SW480 (cell line): ENCODE measurements around the gene ATP2A1.
"Not testable (repeated sequence)": the region's sequence is repeated elsewhere in the genome, so short reads cannot be mapped to it uniquely, and the experiment has no call there.

Experiments used
- DNase-seq: peaks from one replicate; pipeline ENCODE4 v3.0.0-alpha.2; 2016; ENCODE audit warnings: low spot score

The ATP2A1 gene

DNA sequence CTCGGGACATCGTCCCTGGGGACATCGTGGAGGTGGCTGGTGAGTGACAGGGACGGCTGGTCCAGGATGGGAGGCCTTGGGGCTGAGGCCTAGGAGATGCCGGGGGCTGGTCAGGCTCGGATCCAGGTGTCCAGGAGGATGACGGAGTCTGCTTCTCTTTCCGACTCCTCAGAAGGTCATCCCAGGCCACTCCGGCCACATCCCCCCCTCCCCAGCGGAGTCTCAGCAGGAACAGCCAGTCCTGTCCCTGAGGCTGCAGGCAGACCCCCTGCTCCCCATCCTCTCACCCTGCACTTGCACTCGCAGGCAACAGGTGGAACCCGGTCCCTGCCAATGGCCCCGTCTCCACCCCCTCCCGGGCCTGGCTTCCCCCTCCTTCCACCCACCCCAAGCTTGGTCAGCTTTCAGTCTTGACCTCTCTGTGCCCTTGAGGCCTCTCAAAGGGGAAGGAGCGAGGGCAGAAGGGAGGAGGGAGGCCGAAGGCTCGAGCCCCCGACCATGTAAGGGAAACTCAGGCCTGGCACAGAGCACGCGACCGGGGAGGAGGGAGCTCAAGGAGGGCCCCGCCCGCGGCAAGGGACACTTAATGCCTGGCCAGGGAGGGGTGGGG, 4.4 kb downstream of the ATP2A1 start:
- no peak for DNase-seq

- DNase-seq: no peak
Observed at GRCh38 chr16:28883221-28883996, 5.1 kb downstream of the ATP2A1 start.

DNA sequence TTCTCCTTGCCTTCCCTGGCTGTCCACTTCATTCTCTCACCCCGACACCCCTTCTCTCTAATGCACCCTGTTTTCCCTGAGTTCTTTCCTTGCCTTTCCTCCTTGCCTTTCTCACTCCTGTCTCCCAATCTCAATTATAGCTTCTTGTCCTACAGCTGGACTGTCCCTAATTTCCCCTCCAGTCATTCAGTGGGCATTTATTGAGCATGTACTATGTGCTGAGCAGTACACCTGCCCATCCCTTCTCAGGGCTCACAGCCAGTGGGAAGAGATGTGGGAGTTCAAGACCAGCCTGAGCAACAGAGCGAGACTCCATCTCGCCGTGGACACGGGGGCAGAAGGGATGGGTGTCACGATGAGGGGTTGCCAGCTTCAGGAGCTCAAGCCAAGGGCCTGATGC, 5.8 kb downstream of the ATP2A1 start:
- no peak for DNase-seq

- DNase-seq: no peak
Observed at GRCh38 chr16:28886945-28887344, 8.7 kb downstream of the ATP2A1 start.

GRCh38 chr16:28890355-28890754, 12.1 kb downstream of the ATP2A1 start:
- DNase-seq: not testable (repeated sequence)

- DNase-seq: no peak
Observed at GRCh38 chr16:28891964-28892890, 13.9 kb downstream of the ATP2A1 start.

- DNase-seq: no peak
Observed at GRCh38 chr16:28893291-28893690, 15.0 kb downstream of the ATP2A1 start.

DNA sequence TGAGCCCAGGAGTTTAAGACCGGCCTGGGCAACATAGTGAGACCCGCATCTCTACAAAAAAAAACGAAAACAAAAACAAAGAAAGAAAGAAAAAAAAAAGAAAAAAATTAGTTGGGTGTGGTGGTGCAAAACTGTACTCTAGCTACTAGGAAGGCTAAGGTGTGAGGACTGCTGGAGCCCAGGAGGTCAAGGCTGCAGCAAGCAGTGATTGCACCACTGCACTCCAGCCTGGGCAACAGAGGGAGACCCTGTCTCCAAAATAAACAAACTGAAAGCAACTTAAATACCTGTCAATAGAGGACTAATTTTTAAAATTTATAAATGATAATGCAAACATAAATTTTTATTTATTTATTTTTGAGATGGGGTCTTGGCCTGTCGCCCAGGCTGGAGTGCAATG, 17.3 kb downstream of the ATP2A1 start:
- no peak for DNase-seq

GRCh38 chr16:28897826-28898225, 19.5 kb downstream of the ATP2A1 start:
- no peak for DNase-seq

- no peak for DNase-seq
Observed at GRCh38 chr16:28898266-28898665, 20.0 kb downstream of the ATP2A1 start.

GRCh38 chr16:28898942-28899341, 20.7 kb downstream of the ATP2A1 start:
- no peak for DNase-seq

GRCh38 chr16:28899882-28900590, 21.7 kb downstream of the ATP2A1 start:
- no peak for DNase-seq

GRCh38 chr16:28900601-28901000, 22.3 kb downstream of the ATP2A1 start:
- no peak for DNase-seq

DNA sequence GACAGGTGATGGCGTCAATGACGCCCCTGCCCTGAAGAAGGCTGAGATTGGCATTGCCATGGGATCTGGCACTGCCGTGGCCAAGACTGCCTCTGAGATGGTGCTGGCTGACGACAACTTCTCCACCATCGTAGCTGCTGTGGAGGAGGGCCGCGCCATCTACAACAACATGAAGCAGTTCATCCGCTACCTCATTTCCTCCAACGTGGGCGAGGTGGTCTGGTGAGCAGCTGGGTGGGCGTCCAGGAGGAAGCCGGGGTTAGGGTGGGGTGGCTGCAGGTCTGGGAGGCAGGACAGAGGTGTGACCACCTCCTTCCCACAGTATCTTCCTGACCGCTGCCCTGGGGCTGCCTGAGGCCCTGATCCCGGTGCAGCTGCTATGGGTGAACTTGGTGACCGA, 23.6 kb downstream of the ATP2A1 start:
- DNase-seq: no peak

DNA sequence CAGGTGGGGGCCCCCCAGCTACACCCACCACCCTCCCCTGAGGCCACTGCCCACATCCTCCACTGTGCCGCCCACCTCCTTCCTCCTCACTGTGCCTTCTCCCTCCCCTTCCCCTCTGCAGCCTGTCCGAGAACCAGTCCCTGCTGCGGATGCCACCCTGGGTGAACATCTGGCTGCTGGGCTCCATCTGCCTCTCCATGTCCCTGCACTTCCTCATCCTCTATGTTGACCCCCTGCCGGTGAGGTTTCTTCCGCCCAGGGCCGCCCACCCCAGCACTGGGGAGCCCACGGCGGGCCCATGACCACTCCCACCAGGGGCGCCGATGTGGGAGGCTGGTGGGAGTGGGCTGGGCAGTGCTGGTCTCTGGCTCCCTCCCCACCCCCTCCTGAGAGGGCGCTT, 24.6 kb downstream of the ATP2A1 start:
- DNase-seq: no peak

DNA sequence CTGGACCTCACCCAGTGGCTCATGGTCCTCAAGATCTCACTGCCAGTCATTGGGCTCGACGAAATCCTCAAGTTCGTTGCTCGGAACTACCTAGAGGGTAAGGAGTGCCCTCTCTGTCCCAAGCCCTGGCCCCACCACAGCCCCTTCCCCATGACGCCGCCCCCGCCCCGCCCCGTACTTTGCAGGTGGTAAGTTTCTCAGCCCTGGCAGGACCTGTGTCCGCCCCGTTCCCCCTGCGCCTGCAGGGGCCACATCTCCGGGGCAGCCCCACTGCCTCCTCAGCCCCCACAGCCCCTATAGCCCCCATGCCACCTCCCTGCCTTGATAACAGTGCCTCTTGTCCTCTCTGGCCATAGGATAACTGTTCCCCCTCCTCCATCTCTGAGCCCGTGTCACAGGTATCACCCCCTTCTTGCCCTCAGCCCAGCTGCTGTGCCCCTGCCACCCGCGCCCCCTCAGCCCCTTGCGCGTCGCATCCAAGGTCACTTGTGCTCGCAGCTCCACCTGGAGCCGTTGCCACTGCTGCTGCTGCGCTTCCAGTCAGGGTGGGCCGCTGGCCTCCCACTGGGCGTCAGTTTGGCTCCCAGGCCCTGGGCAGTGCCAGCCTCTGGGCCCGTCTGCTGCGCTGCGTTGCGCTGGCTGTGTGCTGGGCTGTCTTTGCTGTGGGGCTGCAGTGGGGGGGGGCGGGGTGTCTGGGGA, 25.2 kb downstream of the ATP2A1 start:
- DNase-seq: no peak

- DNase-seq: no peak
Observed at GRCh38 chr16:28904363-28904762, 26.1 kb downstream of the ATP2A1 start.

GRCh38 chr16:28904828-28905227, 26.5 kb downstream of the ATP2A1 start:
- DNase-seq: no peak

DNA sequence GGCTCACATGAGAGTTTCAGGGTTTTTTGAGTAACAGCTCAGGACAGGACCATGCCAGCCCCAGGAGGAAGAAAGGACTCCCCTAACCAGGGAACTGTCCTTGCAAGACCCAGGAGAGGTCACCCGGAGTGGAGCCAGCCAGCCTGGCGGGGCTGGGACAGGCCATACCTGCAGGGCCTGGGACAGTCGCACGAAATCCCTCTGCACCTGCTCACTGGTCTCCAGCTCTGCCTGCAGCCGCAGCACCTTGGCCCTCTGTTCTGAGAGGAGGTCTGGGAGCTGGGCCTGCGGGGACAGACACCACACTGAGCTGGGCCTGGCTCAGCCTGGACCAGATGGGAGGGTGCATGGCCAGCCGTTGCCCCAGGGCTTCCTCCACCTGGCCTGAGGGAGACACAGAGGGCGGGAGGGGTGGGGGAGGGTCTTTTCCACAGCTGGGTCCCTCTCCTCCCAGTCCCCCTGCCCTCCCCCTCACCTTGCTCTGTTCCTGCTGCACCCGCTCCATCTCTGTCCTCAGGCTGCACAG, 27.0 kb downstream of the ATP2A1 start:
- DNase-seq: no peak

DNA sequence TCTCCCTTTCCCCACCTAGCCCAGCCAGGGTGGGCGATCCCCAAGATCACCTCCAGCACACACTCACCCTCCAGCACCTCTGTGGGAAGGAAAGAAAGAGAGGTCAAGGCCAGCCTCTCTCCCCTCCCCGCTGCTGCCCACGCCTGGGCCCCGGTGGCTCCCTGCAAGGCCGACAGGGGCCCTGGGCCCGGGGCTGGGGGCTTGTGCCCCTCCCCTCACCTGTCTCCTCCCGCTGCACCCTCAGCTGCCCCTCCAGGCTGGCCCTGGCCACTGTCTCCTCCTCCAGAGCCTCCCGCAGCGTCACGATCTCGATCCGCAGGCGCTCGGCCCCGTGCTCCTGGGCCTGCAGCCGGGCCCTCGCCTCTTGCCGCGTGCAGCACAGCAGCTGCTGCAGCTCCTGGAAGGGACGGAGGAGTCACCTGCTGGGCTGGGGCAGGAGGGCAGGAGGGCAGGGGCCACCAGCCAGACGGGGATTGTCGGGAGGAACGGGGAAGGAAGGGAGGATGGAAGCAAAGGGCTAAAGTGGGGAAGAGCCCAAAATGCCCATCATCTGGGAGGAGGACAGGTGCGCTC, 27.6 kb downstream of the ATP2A1 start:
- no peak for DNase-seq
